GM13977 (cell line): ENCODE data around the gene SLC1A2.

Experiments used
- DNase-seq: peaks from one replicate; pipeline ENCODE4 v3.0.0; 2012; ENCODE audit warnings: low spot score
- in situ Hi-C: fragments of 300-500 bp; cut with MboI; formaldehyde crosslinking; loops from one replicate; pipeline ENCODE4 v1.12.0; 2022; ENCODE audit warnings: low sequenced_read_pairs, low pct_unique_long_range_greater_than_20kb, mixed read lengths, inconsistent platforms; ENCODE audit not compliant: unreplicated experiment
- TF ChIP-seq, protein P1 (sequence below): IDR thresholded peaks from 2 replicates; pipeline ENCODE4 v1.5.1; 2012; ENCODE audit warnings: mild to moderate bottlenecking, control low read depth; ENCODE audit not compliant: insufficient read depth; ENCODE audit errors: extremely low read depth, missing control alignments

SLC1A2 gene

DNA sequence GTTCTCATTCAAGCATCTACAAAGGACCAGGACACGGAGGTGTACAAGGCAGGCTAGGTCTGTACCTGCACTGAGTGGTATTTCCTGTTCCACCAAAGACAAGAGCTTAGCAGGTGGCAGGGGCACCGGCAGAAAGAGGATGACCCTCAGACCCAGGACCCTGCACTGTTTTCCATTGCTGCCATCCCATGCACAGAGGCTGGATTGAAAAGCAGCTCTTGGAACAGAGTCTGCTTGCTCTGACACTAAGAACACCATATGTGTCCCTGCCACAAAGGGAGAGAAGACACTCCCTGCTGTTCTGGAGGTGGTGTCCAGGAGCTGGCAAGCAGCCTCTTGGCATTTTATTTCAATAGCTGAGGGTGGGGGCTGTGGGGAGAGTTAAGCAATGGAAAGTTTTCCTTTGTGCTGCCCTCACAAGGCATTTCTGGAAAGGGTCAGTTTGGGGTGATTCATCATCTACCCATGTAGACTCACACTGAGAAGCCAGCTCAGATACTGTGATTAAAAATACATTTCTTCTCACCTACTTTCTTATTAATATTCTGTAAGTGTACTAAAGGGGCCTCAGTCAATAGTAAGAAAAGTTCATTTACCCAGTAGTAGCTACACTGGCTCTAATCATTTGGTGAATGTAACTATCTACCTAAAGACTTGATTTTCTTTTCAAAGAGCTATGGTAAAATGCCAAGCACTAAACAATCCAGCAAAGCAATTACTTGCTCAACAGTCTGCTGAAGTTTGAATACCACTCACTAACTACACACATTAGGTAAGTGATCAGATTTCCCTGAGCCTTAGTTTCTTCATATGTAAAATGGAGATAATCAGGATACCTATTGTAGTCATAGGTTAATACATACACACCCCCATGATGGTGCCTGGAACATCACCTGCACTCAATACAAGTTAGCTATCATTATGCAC, 55.2 kb downstream of the SLC1A2 start:
- TF ChIP-seq, protein P1, sequence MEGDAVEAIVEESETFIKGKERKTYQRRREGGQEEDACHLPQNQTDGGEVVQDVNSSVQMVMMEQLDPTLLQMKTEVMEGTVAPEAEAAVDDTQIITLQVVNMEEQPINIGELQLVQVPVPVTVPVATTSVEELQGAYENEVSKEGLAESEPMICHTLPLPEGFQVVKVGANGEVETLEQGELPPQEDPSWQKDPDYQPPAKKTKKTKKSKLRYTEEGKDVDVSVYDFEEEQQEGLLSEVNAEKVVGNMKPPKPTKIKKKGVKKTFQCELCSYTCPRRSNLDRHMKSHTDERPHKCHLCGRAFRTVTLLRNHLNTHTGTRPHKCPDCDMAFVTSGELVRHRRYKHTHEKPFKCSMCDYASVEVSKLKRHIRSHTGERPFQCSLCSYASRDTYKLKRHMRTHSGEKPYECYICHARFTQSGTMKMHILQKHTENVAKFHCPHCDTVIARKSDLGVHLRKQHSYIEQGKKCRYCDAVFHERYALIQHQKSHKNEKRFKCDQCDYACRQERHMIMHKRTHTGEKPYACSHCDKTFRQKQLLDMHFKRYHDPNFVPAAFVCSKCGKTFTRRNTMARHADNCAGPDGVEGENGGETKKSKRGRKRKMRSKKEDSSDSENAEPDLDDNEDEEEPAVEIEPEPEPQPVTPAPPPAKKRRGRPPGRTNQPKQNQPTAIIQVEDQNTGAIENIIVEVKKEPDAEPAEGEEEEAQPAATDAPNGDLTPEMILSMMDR: no peak
- no peak for DNase-seq
- in situ Hi-C loops: no loop called here

DNA sequence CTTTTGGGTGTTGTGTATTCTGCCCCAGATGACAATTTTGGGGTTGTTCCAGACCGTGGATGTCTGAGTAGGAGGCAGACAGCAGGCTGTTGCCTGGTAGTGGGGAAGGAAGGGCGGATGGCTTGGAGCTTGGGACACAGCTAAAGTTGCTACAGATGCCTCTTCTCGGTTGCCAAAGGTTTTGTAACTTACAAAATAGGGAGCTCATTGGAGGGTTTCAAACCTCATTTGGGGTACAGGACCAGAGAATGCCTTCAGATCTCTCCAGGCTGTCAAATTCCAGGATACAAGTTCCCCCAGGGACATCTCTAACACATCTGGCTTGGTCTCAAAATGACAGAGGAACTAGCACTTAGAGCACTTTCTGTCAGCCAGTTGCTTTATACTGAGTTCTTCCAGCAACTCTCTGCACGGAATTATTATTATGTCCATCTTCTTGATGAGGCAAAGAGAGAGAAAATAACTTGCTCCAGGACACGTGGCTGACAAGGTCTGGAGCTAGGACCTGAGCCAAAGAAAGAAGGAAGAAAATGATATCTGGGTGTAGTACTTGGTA, 56.0 kb downstream of the SLC1A2 start:
- in situ Hi-C loops: no loop called here
- no peak for DNase-seq
- TF ChIP-seq, protein P1: no peak

GRCh38 chr11:35362521-35362980, 56.8 kb downstream of the SLC1A2 start:
- no peak for DNase-seq
- in situ Hi-C loops: no loop called here
- TF ChIP-seq, protein P1: peak; percentile 11

- DNase-seq: no peak
- in situ Hi-C loops: no loop called here
- TF ChIP-seq, protein P1: no peak
These were observed 59.3 kb downstream of the SLC1A2 start for GRCh38 chr11:35360055-35360530.

GRCh38 chr11:35359321-35360054, 59.9 kb downstream of the SLC1A2 start:
- no peak for DNase-seq
- TF ChIP-seq, protein P1: no peak
- in situ Hi-C loops: no loop called here

GRCh38 chr11:35358391-35358790, 61.0 kb downstream of the SLC1A2 start:
- TF ChIP-seq, protein P1: no peak
- in situ Hi-C loops: no loop called here

More at GRCh38 chr11:35358391-35358790, 61.0 kb downstream of the SLC1A2 start:
- no peak for DNase-seq
